SU-DHL-6 (cell line): Measurements from ENCODE around the gene TET2.

Experiments
- H2AFZ ChIP-seq: fragments of 200-600 bp; sonication (generic); 2 replicates; pipeline ENCODE4 v1.6.1; 2014; ENCODE audit warnings: low read depth, mild to moderate bottlenecking, moderate library complexity, mixed read lengths, antibody characterized with exemption, low read length; ENCODE audit not compliant: severe bottlenecking
- H3F3A ChIP-seq: fragments of 200-600 bp; shearing (Covaris generic); 2 replicates; pipeline ENCODE4 v1.6.0; 2016; ENCODE audit warnings: antibody characterized with exemption, mild to moderate bottlenecking; ENCODE audit not compliant: insufficient read depth
- H3K27ac ChIP-seq: fragments of 200-600 bp; sonication (generic); 2 replicates; pipeline ENCODE4 v1.5.1; 2016; ENCODE audit warnings: low read depth, mild to moderate bottlenecking, low read length, moderate library complexity, mixed read lengths
- H3K27me3 ChIP-seq: fragments of 200-600 bp; sonication (generic), shearing (Covaris generic); 2 replicates; pipeline ENCODE4 v1.6.0; 2014; ENCODE audit warnings: mild to moderate bottlenecking, low read length
- H3K36me3 ChIP-seq: fragments of 200-600 bp; sonication (generic); 2 replicates; pipeline ENCODE4 v1.6.1; 2014; ENCODE audit warnings: mild to moderate bottlenecking, low read length, mixed read lengths
- H3K4me2 ChIP-seq: fragments of 300-600, 200-600 bp; shearing (Covaris generic), sonication (generic); 2 replicates; pipeline ENCODE4 v1.6.0; 2014; ENCODE audit warnings: low read length, low read depth, mild to moderate bottlenecking; ENCODE audit not compliant: poor library complexity, severe bottlenecking
- H3K4me3 ChIP-seq: fragments of 200-600 bp; sonication (generic); 2 replicates; pipeline ENCODE4 v1.5.1; 2014; ENCODE audit warnings: antibody characterized with exemption, low read length, mild to moderate bottlenecking, mixed read lengths; ENCODE audit not compliant: insufficient read depth, poor library complexity, severe bottlenecking
- H3K79me2 ChIP-seq: fragments of 200-600 bp; sonication (generic); 2 replicates; pipeline ENCODE4 v1.6.1; 2014; ENCODE audit warnings: mild to moderate bottlenecking, low read length, moderate library complexity; ENCODE audit not compliant: insufficient read depth
- H3K9ac ChIP-seq: fragments of 200-600 bp; sonication (generic); 2 replicates; pipeline ENCODE4 v1.7.0; 2014; ENCODE audit warnings: mild to moderate bottlenecking, low read length
- H3K9me2 ChIP-seq: fragments of 200-600 bp; sonication (generic); replicated peaks from 2 replicates; pipeline ENCODE4 v1.6.1; 2014; ENCODE audit warnings: low read length; ENCODE audit not compliant: insufficient read depth
- H3K9me3 ChIP-seq: fragments of 200-600 bp; sonication (generic); 2 replicates; pipeline ENCODE4 v1.6.1; 2014; ENCODE audit warnings: low read length, mixed read lengths; ENCODE audit not compliant: insufficient read depth
- H4K20me1 ChIP-seq: fragments of 200-600 bp; sonication (generic); 2 replicates; pipeline ENCODE4 v1.6.1; 2014; ENCODE audit warnings: low read depth, mild to moderate bottlenecking, antibody characterized with exemption, low read length, moderate library complexity, mixed read lengths
- CTCF ChIP-seq: fragments of 200-600 bp; sonication (generic); IDR thresholded peaks from one replicate; pipeline ENCODE4 v1.5.1; 2017; ENCODE audit warnings: antibody characterized with exemption, mild to moderate bottlenecking, low read length, moderate library complexity; ENCODE audit not compliant: insufficient read depth, poor library complexity, severe bottlenecking
- EZH2phosphoT487 ChIP-seq: fragments of 200-600 bp; sonication (generic), shearing (Covaris generic); conservative IDR thresholded peaks from 2 replicates; pipeline ENCODE4 v1.6.1; 2018; ENCODE audit warnings: mild to moderate bottlenecking, antibody characterized with exemption, low read length, moderate library complexity, mixed read lengths

TET2 gene

DNA sequence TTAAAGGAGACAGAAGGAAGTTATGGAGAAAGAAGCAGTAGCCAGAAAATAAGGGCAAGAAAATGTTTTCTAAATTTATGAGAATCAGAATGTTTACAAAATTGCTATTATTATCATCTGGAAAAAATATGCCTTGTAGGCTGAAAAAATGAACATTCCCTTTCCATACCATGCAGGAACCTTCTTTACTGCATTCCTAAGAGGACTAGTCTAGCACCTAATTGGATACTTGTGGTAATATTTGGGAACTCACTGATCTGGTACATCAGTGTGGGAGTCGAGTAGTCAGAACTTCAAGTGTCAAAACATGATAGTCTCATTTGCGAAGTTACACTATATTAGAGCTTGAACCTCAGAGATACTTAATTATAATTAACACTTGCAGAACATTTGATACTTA, 51.9 kb downstream of the TET2 start:
- no peak overlapping the region for H3K27ac ChIP-seq
- no peaks in the 10 kb centered on the region for H3K79me2 ChIP-seq
- H3K27me3 ChIP-seq = no peaks in the 10 kb centered on the region
- no peaks in the 10 kb centered on the region for H3K9me3 ChIP-seq
- H2AFZ ChIP-seq = no peak overlapping the region
- H3K9me2 ChIP-seq = no peaks in the 10 kb centered on the region
- H3K9ac ChIP-seq = no peak overlapping the region
- H3K36me3 ChIP-seq = no peaks in the 10 kb centered on the region
- TF ChIP-seq CTCF (no peak), EZH2phosphoT487 (no peak)
- H4K20me1 ChIP-seq = no peaks in the 10 kb centered on the region
- no peak overlapping the region for H3K4me3 ChIP-seq
- no peak overlapping the region for H3K4me2 ChIP-seq
- H3F3A ChIP-seq = no peaks in the 10 kb centered on the region

DNA sequence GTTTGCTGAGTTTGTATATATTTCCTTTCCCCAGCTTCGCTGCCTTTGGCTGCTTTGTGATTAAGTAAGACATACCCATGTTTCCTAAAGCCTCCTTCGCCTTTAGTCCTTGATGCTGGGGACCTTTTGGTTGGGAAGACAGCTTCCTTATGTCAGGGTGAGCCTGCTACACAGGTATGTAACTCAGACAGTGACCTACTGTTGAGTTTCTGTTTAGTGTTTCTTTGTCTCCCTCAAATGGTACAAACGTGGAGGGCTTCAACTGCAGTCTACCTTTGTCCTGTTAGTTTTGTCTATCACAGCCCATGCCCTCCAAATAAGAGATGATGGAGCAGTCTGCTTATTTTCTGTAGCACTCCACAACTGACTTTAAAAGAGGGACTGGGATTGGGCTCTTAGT, 59.5 kb downstream of the TET2 start:
- no peaks in the 10 kb centered on the region for H3K36me3 ChIP-seq
- no peak overlapping the region for H2AFZ ChIP-seq
- H4K20me1 ChIP-seq = no peaks in the 10 kb centered on the region
- H3F3A ChIP-seq = no peaks in the 10 kb centered on the region
- TF ChIP-seq EZH2phosphoT487 (no peak), CTCF (no peak)
- H3K9ac ChIP-seq = no peak overlapping the region
- no peaks in the 10 kb centered on the region for H3K27me3 ChIP-seq
- H3K4me3 ChIP-seq = no peak overlapping the region
- H3K9me2 ChIP-seq = no peaks in the 10 kb centered on the region
- no peaks in the 10 kb centered on the region for H3K9me3 ChIP-seq
- H3K79me2 ChIP-seq = no peaks in the 10 kb centered on the region
- no peak overlapping the region for H3K4me2 ChIP-seq
- H3K27ac ChIP-seq = no peak overlapping the region

DNA sequence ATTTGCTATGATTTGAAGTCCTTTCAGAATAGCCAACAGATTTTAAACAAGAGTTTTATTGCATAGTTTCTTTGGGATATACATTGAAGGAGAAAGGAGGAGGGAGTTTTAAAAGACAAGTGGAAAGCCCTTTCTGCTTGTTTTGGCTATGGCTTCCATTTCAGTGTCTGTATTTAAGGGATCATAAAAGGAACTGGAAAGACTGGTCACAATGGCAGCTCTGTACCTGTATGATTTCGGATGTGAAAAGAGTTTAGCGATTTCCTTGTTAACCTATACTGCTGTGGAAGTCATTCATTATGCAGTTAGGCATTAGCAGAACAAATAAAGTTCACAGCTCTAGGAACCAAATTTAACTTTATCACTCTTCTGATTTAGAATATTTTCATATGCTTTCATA, 60.7 kb downstream of the TET2 start:
- H4K20me1 ChIP-seq = no peaks in the 10 kb centered on the region
- H3K9me3 ChIP-seq = no peaks in the 10 kb centered on the region
- TF ChIP-seq EZH2phosphoT487 = no peak
- TF ChIP-seq CTCF = no peak
- H3K4me2 ChIP-seq = no peak overlapping the region
- H3K9ac ChIP-seq = no peak overlapping the region
- H3K27me3 ChIP-seq = no peaks in the 10 kb centered on the region
- H3K9me2 ChIP-seq = no peaks in the 10 kb centered on the region
- no peaks in the 10 kb centered on the region for H3F3A ChIP-seq
- H3K36me3 ChIP-seq = no peaks in the 10 kb centered on the region
- H3K79me2 ChIP-seq = no peaks in the 10 kb centered on the region
- H2AFZ ChIP-seq = no peak overlapping the region
- no peak overlapping the region for H3K27ac ChIP-seq
- H3K4me3 ChIP-seq = no peak overlapping the region

DNA sequence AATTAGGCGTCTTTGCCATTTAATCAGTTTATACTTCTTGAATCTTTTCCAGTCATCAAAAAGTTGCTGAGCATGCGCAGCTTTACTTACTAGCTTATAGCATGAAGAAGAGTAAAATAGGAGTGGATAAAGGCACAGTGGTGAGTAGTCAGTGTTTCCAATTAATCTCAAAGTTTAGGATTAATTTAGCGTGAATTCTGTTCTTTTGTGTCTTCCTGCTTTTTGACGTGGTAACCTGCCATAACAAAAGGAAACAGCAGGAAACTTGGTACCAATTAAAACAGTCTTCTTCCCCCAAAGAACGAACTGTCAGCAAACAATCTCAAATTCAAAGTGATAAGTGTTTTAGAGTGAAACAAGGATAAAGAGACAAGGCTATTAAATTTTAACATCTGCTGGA, 61.9 kb downstream of the TET2 start:
- Histone ChIP-seq H4K20me1 (no peaks in the 10 kb centered on the region), H2AFZ (no peak overlapping the region), H3K4me3 (no peak overlapping the region), H3K79me2 (no peaks in the 10 kb centered on the region), H3K4me2 (no peak overlapping the region), H3K9ac (no peak overlapping the region), H3K9me3 (no peaks in the 10 kb centered on the region), H3K27ac (no peak overlapping the region), H3F3A (no peaks in the 10 kb centered on the region), H3K27me3 (no peaks in the 10 kb centered on the region), H3K9me2 (no peaks in the 10 kb centered on the region), H3K36me3 (no peaks in the 10 kb centered on the region)
- no peak for TF ChIP-seq EZH2phosphoT487
- TF ChIP-seq CTCF = no peak
